ENCODE measurements around the gene RAB3D.
"Not testable (repeated sequence)": the region's sequence is repeated elsewhere in the genome, so short reads cannot be mapped to it uniquely, and the experiment has no call there.

RAB3D gene

DNA sequence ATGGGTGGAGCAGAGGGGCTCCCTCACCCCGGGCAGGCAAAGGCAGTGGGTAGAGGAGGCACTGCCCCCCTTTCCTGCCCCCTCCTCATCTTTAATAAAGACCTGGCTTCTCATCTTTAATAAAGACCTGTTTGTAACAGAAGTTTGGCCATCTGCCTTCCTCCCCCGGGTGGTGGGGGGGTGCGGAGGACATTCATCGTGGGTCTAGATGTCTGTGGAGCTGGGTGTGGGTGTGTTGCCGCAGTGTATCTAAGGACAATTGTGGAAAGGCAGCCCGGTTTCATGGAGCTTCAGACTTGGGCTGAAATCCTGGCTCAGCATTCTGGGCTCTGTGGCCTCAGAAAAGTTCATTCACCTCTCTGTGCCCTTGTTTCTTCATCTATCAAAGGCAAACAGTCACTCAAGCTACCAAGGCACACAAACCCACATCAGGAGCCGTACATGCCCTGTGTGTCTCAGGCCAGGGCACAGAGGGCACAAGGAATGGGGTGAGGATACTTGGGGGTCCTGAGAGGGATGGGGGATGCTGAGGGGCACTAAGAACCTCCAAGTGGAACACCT is 26.2 kb upstream of the RAB3D start:
- DNase-seq, result no peak

DNA sequence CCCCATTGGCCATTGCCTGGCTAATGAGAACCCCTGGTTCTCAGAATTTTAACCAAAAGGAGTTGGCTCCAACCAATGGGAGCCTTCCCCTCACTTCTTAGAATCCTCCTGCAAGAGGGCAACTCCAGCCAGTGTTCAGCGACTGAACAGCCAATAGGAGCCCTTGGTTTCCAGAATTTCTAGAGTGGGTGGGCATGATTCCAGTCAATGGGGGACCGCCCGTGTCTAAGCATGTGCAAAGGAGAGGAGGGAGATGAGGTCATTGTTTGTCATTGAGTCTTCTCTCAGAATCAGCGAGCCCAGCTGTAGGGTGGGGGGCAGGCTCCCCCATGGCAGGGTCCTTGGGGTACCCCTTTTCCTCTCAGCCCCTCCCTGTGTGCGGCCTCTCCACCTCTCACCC is 25.5 kb upstream of the RAB3D start:
- no peak for DNase-seq

DNA sequence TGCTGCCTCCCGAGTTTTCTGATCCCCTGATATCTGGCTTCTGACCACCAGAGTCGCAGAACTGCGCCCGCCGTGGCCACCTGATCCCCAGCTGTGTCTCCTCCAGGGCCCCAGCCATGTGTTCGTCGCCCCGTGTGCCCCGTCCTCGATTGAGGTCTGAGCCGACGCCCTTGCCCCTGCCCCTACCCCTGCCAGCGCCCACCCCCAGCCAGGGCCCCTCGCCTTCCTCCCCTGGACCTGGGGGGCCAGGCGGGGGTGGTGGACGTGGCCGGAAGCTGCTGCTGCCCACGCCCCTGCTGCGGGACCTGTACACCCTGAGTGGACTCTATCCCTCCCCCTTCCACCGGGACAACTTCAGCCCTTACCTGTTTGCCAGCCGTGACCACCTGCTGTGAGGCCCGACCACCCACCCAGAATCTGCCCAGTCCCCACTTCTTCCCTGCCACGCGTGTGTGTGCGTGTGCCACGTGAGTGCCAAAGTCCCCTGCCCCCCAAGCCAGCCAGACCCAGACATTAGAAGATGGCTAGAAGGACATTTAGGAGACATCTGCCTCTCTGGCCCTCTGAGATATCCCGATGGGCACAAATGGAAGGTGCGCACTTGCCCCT is 24.9 kb upstream of the RAB3D start:
- no peak for DNase-seq

DNA sequence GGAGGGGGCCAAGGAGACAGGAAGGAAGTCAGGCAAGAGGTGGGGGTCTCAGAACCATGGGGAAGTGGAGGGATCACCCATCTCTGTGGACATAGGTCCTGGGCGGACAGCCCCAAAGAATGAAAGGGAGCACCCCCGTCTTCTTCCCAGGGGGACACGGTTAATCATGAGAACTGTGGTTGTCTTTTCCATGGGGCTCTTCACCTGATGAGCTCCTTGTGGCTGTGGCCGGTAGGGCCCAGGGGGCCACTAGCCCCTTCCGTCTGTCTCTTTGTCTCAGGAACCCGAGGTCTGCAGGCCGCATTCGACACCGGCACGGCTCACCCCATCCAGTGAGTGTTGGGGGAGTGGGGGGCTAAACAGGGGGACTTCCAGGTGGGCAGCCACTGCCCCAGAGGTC is 24.4 kb upstream of the RAB3D start:
- DNase-seq, result no peak

DNA sequence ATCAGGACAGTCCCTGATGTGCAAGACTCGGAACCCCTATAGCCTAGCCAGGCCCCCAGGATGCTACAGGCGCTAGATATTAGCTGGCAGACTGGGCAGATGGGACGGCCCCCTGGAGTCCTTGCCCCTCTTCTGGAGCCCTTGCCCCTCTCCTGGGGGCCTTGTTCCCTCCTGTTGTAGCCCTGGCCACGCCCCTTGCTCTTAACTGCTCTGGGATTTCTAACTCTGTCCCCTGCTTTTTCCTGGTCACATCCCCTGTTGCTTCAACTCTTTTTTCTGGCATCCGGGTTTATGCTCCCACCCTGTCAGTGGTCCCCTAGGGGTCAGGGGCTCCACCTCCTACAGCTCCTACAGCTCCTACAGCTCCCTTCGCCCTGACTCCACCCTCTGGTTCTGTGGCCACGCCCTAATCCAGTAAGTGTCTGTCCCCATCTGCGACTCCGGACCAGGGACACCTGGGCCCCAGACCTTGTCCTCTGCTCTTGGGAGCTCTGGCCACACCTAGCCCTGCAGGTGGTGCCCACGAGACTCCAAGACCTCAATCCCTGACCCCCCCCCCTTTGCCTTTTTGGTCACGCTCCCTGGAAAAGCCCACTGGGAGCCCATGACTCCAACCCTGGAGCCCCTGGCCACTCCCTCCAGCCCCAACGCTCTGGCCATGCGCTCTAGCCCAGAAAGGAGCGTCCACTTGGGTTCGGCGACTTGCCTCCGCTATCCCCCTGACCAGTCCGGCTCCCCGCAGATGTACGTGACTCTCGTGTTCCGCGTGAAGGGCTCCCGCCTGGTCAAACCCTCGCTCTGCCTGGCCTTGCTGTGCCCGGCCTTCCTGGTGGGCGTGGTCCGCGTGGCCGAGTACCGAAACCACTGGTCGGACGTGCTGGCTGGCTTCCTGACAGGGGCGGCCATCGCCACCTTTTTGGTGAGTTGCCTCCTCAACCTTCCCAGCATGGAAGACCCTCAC is 22.6 kb upstream of the RAB3D start:
- no peak for DNase-seq

DNA sequence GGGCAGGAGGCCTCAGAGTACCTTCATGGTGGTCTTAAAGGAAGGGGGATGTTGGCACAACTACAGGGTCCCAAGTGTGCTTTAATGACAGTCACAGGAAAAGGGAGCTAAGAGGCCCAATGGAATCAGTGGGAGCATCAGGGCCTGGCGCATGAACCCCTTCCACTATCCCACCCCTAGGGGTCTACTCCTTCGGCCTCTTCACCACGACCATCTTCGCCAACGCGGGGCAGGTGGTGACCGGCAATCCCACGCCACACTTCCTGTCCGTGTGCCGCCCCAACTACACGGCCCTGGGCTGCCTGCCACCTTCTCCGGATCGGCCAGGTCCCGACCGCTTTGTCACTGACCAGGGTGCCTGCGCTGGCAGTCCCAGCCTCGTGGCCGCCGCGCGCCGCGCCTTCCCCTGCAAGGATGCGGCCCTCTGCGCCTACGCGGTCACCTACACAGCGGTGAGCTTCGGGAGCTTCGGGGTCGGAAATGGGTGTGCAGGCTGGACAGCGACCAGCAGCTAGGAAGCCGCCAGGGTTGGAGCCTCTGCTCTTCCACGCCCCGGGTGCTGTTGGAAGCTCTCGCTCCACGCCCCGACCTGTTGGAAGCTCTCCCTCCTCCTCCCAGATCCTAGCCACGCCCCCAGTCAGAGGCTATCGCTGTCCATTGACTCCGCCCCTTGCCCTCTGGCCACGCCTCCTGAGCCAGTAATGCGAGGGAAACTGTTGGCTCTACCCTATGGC is 21.7 kb upstream of the RAB3D start:
- DNase-seq, result no peak

DNA sequence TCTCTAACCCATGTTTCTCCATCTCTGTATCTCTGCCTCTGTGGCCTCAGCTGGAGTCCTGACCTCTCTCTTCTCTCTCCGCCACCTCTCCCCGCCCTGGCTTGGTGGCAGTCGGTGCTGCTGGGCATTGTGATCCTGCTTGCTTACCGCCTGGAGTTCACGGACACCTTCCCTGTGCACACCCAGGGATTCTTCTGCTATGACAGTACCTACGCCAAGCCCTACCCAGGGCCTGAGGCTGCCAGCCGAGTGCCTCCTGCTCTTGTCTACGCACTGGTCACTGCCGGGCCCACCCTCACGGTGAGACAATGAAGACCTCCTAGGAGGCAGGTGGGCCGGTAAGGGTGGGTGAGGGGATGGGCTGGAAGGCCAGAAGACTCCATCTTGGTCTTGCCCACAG is 20.0 kb upstream of the RAB3D start:
- DNase-seq, result no peak

DNA sequence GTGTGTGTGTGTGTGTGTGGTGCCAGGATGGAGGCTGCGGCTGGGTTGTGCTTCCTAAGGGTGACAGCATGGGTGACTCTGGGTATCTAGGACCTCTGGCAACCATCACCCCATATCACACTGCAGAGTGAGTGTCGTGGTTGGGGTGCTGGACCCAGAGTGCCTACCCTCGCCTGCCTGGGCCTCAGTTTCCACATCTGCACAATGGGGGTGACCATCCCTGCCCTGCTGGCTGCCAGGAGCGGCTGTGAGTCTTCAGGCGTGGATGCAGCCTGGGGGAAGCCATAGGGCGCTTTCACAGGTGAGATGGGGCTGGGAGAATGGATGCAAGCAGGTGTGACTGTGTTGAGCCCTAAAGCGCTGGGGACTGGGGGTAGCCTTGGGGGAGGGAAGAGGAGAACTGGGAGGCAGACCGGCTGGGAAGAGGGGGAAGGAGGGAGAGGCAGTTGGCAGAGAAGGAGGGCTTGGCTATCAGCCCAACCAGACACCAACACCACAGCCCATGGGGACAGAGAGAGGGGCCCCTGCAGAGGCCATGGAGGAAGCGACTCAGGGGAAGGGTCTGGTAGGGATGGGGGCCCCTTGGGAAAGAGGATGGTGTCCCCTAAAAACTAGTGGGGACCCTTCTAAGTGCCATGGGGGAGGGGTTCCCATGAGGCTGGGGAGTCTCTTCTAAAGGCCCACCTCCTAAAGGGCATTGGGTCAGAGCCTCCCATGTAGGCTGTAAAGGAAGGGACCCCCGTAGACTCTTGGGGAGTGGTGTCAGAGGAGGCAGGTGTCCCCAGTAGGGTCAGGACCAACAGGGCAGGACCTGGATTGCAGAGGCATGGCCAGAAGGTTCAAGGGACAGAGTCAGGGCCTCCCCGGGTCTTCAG is 17.5 kb upstream of the RAB3D start:
- no peak for DNase-seq

DNA sequence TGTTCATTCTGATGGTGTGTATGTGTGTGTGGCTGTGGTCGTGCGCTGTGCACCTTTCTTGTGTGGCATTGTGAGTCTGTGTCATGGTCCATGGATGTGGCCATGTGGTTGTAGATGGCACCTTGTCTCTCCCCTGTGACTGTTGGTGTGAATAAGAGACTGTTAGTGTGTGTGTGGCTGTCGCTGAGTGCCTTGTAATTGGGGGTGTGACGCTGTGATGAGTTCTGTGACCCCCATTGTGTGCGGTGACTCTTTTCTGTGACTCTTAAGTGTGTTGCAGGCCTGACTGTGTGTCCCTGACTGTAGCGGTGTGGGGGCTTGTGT is 16.6 kb upstream of the RAB3D start:
- DNase-seq, result no peak

DNA sequence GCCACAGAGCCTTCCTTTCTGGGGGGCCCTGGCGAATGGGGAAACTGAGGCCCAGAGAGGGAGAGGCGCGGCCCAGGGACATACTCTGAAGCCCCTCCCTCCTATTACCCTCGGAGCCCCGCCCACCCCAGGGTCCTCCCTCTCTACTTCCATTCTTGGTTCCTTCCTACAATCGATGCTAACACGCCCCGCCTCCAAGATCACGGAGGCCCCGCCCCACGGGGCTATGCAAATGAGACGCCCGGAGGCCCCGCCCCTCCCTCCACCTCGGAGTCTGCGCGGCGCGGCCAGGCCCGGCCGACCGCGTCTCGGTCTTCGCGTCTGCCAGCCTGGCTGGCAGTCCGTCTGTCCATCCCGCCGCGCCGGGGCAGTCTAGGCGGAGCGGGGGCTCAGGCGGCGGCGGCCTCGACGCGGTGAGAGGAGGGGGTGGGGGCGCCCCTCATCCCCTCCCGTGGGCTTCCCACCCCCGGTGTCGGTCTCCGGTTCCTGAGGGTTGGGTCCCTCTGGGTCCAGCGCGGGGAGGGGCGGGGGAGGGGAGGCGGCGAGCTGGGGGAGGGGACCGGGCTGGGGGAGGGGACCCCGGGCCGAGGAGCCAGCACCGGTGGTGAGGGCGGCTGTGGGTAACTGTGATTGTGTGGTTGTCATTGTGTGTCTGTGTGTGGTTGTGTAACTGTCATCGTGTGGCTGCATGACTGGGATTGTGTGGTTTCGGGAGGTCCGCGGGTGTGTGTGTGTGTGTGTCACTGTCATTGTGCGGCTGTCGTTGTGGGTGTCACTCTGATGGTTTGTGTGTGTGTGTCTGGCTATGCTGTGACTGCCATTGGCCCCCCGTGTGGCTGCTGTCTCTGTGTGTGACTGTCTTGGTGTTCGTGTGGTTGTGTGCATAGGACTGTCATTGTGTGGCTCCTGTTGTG is 16.0 kb upstream of the RAB3D start, which contains the start of gene PLPPR2:
Gene PLPPR2 (plus strand): TSS at position 273 of the 914 bp plus-strand sequence. CDS start 2,242 bp downstream, outside the sequence.
- DNase-seq, result peak; percentile 91

DNA sequence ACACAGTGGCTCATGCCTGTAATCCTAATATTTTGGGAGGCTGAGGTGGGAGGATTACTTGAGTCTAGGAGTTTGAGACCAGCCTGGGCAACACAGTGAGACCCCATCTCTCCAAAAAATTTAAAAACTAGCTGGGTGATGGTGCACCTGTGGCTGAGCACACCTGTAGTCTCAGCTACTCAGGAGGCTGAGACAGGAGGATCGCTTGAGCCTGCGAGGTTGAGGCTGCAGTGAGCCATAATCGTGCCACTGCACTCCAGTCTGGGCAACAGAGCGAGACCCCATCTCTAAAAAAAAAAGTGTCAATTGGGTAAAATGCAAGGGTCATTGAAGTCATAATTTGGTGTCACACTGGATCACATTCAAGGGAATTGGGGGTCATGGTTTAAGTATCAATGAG is 14.6 kb upstream of the RAB3D start:
- not testable (repeated sequence) for DNase-seq

DNA sequence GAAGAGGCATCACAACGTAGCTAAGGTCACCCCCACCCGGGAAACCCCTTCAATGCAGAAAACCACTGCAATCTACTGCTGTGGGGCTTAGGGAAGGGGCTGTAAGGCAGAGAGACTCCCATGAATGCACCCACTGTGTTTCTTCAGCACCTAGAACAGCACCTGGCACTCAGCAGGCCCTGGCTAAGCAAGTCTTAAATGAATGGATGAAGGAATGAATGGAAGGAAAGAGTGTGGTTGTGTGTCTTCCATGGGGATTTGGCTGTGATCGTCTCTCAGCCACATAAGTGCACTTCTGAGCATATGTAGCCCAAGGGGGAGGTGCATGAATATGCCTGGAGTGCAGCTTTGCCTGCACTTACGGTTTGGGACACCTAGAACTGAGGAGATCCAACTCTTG is 9.7 kb upstream of the RAB3D start:
- no peak for DNase-seq

DNA sequence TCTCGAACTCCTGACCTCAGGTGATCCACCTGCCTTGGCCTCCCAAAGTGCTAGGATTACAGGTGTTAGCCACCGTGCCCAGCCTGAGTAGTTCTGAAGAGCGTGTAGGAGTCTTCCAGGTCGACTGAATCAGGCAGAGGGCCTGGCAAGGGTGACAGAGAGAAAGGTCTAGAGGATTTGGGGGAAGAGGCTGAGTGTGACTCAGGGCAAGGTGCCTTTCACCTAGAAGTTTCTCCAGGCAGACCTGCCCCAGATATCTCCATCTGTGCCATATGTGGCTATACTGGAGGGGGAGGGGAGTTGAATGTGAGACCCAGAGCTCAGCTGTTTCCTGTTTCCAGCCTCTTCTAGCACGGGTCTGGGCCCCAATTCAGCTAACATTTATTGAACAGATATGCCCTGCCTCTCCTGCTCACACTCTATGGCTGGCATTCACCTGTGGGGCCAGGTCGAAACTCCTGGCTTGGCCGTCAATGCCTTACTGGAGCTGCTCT is 8.1 kb upstream of the RAB3D start:
- DNase-seq, result no peak

DNA sequence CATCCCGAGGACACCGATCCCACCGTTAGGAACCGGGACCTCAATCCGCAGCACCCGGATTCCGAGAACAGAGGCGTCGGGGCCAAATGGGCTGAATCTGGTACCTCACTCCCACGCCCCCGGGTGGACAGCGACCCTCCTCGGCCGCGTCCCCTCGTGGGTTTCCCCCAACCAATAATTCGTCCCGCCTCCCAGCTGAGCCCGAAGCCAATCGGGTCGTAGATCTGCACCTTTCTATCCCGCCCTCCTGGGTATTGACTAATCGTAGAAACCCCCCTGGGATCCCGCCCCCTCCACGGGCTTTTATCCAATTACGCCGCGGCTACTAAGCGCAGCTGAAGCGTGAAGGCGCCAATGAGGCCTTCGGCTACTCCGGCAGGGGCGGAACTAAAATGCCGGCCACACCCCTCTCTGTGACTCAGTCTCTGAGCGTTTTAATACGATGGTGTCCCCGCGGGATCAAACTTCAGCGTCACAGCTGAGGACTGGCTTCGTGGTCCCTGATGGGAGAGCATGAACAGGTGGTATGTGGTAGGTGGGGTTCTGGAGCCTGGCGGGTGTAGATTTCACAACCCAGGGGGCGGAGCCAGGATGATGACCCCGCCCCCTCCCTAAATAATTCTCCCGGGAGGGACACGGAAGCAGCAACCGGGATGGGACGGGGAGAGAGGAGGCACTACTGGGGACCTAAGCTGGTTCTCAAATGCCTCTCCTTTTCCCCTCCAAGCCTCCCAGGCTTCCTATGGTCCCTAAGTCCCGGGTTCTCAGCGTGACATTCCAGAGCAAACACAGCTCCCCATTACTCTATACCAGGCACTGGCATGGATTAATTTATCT is 6.9 kb upstream of the RAB3D start, which contains the start of the genes CCDC159 and TMEM205:
Gene CCDC159 (plus strand): TSS at position 416 of the 837 bp plus-strand sequence. CDS start 88 bp downstream, at position 504.
Gene TMEM205 (minus strand): TSS at position 165 of the 837 bp plus-strand sequence. CDS start 649 bp downstream, outside the sequence.
- DNase-seq, result peak; percentile 99

DNA sequence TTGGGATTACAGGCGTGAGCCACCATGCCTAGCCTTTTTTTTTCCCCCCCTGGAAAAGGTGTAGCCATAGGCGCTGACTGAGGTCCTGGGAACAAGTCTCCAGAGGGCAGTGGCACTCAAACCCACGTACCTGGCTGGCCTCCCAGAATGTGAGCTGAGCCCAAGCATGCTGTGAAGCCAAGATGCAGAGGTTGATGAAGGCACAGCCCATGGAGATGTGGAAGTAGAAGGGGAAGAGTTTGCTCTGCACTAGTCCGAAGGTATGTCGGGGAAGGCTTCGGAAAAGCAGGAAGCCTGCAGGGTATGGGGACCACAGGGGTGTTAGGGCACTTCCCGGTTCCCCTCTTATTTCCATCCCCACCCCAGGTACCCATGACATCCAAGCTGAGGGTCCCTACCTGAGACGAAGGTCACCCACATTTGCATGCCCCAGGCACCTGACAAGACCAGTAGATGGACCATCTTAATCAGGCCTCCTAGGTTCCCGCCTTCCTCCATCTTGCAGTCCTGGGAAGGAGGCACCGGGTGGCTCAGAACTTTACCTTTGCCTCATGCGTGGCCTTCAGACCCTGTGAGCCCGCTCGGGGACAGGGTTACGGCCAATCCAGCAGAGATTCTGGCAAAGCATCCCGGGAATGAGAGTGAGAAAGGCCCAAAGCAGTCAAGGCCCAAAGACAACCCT is 5.8 kb upstream of the RAB3D start:
- DNase-seq, result no peak

DNA sequence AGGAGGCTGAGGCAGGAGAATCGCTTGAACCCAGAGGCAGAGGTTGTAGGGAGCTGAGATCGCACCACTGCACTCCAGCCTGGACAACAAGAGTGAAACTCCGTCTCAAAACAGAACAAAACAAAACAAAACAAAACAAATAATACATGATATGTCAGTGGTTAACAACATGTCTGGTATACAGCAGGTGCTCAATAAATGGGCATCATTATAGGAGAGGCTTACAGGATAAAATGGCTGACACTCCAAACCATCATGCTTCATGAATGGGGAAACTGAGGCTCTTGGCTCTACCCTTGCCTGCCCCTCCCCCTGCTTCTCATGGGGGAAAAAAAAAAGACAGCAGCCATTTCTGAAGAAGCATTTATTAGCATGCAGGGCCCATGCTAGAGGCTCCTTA is 3.0 kb upstream of the RAB3D start:
- DNase-seq, result no peak

DNA sequence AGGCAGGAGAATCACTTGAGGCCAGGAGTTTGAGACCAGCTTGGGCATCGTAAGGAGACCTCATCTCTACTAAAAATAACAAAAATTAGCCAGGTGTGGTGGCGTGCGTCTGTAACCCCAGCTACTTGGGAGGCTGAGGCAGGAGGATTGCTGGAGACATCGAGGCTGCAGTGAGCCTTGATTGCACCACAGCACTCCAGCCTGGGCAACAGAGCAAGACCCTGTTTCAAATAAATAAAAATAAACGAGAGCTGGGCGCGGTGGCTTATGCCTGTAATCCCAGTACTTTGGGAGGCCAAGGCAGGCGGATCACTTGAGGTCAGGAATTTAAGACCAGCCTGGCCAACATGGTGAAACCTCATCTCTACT is 626 bp upstream of the RAB3D start:
- not testable (repeated sequence) for DNase-seq

DNA sequence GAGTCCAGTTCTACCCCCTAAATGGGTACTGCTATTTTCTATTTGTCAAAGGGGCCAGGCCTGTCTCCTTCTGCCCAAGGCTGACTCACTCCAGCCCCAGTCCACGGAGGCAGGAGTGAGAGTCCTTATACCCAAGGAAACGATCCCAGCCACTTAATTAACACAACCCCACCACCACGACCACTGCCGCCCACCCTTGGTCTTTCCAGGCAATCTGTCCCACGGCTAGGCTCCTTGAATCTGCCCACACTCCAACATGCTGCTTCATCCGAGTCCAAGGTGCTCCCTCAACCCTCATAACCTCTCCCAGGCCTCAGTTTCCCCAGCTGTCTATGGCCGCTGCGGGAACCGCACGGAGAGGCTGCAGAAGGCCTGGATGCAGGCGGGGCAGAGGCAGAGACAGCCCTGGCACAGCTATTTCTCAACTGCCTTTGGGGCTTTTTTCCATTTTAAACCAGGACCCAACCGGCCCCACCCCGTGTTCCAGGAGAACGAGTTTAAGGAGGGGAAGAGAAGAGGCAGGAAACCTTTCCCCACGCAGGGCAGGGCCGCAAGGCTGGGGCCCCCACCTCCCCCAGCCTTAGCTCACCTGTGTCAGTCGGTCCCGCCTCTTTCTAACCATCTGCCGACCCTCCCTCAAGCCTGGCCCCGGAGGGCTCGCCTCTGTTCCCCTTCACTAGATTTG is 746 bp downstream of the RAB3D start:
- DNase-seq, result no peak

DNA sequence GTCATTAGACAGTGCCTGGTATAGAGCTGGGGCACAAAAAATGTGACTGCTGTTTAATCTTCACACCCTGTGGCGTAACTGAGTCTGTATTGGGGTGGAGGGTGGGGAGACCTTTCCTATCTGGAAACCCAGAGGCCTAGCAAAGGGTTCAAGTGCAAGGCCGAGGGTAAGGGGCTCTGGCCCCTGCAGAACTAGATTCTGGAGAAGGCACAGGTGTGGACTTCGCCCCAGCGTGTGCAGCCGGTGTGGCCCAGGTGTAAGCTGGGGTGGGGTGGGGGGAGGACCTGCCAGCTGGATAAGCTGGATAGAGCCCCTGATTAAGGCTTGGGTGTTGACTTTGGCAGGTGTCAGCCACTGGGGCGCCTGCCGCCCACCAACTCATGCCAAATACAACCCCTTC is 1.3 kb downstream of the RAB3D start:
- DNase-seq, result no peak
